GM19238 (cell line): Measurements from ENCODE around the gene TSPAN31.
"Not testable (repeated sequence)": the region's sequence is repeated elsewhere in the genome, so short reads cannot be mapped to it uniquely, and the experiment has no call there.

Source experiments
- DNase-seq: peaks from one replicate; pipeline ENCODE4 v3.0.0; 2011; ENCODE audit warnings: low spot score; ENCODE audit not compliant: insufficient read length

TSPAN31 gene

GRCh38 chr12:57744777-57745484, at the start of gene TSPAN31:
TSPAN31 (plus strand) TSS chr12:57745039; CDS start chr12:57745155, 116 bp downstream.
- peak; percentile 90 for DNase-seq

- DNase-seq = no peak
These were observed 48.9 kb upstream of the TSPAN31 start for GRCh38 chr12:57695770-57696432.

GRCh38 chr12:57697076-57697475, 47.8 kb upstream of the TSPAN31 start:
- no peak for DNase-seq

GRCh38 chr12:57698414-57698813, 46.4 kb upstream of the TSPAN31 start:
- DNase-seq = no peak

GRCh38 chr12:57700317-57700716, 44.5 kb upstream of the TSPAN31 start:
- DNase-seq = no peak

GRCh38 chr12:57707250-57707649, 37.6 kb upstream of the TSPAN31 start:
- no peak for DNase-seq

- no peak for DNase-seq
These were observed 36.5 kb upstream of the TSPAN31 start for GRCh38 chr12:57708296-57708695.

GRCh38 chr12:57712701-57713100, 32.1 kb upstream of the TSPAN31 start:
- no peak for DNase-seq

- DNase-seq = no peak
These were observed 31.6 kb upstream of the TSPAN31 start for GRCh38 chr12:57713209-57713608.

- not testable (repeated sequence) for DNase-seq
These were observed 29.6 kb upstream of the TSPAN31 start for GRCh38 chr12:57715036-57715748.

- no peak for DNase-seq
These were observed 29.1 kb upstream of the TSPAN31 start for GRCh38 chr12:57715786-57716185.

GRCh38 chr12:57716305-57716704, 28.5 kb upstream of the TSPAN31 start:
- no peak for DNase-seq

GRCh38 chr12:57717131-57717530, 27.7 kb upstream of the TSPAN31 start:
- DNase-seq = no peak

- DNase-seq = no peak
These were observed 26.8 kb upstream of the TSPAN31 start for GRCh38 chr12:57717846-57718640.

- no peak for DNase-seq
These were observed 26.0 kb upstream of the TSPAN31 start for GRCh38 chr12:57718641-57719528.

- no peak for DNase-seq
These were observed 24.8 kb upstream of the TSPAN31 start for GRCh38 chr12:57719777-57720605.

GRCh38 chr12:57720606-57721595, 23.9 kb upstream of the TSPAN31 start:
- no peak for DNase-seq

- DNase-seq = not testable (repeated sequence)
These were observed 22.8 kb upstream of the TSPAN31 start for GRCh38 chr12:57721846-57722608.
